ENCODE results near the gene OVOL2. TPM values are rescaled to one million over a fixed set of nuclear protein-coding genes. Genes with fewer than 3 reads are reported as not detected.
"Not testable (repeated sequence)": the region's sequence is repeated elsewhere in the genome, so short reads cannot be mapped to it uniquely, and the experiment has no call there.

OVOL2 gene
- total RNA-seq, 3 donors from 2014 or later: 21.0 to 34.1 TPM; not detected in 1

DNA sequence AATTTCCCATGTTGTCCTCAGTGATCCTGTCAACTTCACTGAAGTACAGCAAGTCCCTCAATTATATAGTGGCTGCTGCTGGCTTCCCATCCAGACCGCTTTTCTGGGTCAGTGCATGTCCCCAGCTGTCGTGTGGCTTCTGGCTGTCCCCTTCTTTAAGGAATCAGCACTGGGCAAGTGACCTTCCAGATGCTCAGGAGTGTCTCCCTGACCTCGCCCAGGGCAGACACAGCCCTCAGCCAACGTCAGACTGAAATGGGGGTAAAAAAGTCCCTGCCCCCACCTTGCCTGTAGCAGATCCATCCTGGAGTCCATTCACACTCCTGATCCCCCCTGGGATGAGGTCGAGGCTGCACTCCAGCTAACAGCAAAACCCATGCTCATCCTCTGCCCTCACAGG, 23.7 kb downstream of the OVOL2 start:
- no peaks in the 10 kb centered on the region for H3K4me1 ChIP-seq
- no peaks in the 10 kb centered on the region for H3K36me3 ChIP-seq
- no peak overlapping the region for H3K27ac ChIP-seq
- intact Hi-C loops (cut with DNase I; ENCODE audit: low total_unique reads): no loop called here
- no peaks in the 10 kb centered on the region for H3K9me3 ChIP-seq
- DNase-seq (ENCODE audit: low spot score in 2 of 2): no peak
- H3K4me3 ChIP-seq: no peak overlapping the region
- H3K27me3 ChIP-seq: no peaks in the 10 kb centered on the region
- no peak for TF ChIP-seq POLR2AphosphoS5 (IDR thresholded peaks at IDR 0.05)
- TF ChIP-seq POLR2A (IDR thresholded peaks at IDR 0.05): no peak
- TF ChIP-seq, protein P1, sequence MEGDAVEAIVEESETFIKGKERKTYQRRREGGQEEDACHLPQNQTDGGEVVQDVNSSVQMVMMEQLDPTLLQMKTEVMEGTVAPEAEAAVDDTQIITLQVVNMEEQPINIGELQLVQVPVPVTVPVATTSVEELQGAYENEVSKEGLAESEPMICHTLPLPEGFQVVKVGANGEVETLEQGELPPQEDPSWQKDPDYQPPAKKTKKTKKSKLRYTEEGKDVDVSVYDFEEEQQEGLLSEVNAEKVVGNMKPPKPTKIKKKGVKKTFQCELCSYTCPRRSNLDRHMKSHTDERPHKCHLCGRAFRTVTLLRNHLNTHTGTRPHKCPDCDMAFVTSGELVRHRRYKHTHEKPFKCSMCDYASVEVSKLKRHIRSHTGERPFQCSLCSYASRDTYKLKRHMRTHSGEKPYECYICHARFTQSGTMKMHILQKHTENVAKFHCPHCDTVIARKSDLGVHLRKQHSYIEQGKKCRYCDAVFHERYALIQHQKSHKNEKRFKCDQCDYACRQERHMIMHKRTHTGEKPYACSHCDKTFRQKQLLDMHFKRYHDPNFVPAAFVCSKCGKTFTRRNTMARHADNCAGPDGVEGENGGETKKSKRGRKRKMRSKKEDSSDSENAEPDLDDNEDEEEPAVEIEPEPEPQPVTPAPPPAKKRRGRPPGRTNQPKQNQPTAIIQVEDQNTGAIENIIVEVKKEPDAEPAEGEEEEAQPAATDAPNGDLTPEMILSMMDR (IDR thresholded peaks at IDR 0.05): no peak

DNA sequence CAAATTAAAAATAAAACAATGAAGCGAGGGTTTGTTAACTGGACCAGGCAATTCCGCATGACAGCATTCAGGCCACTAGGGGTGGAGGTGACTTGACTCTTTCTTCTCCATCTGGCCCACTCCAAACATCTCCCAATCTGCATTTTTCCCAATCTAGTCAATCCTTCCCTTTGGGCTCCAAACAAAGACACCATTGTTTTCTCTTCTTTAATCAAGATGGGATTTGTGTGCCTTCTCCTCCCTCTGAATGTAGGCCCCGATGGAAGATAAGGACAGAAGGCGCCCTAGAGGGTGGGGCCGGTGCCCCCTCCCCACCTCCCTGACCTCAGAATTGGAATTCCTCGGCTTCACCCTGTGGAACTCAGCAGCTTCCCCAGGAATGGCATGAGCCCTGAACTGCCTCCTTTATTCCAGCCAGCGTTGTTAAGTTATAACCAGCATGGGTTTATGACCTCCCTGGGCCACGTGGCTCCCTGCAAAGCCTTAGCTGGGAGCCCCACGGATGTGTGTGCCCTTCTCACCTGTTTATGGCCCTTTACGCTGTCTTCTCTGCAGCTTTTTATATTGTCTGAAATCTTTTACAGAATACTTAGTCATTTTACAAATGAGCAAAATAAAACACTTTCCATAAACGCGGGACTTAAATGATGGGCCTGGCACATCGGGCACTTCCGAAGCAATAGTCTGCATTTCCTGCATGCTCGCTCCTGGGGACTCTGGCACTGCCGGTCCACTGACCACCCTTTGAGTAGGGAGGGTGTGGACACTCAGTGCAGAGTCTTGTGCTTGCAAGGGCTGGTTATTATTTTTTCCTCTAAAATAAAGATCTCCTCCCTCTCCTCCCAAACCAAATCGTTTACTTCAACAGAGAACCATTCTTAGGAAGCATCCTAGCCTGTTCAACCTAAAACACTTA, 24.5 kb downstream of the OVOL2 start:
- Histone ChIP-seq H3K9me3 (no peaks in the 10 kb centered on the region), H3K27me3 (no peaks in the 10 kb centered on the region), H3K4me1 (no peaks in the 10 kb centered on the region), H3K36me3 (no peaks in the 10 kb centered on the region), H3K27ac (no peak overlapping the region), H3K4me3 (no peak overlapping the region)
- DNase-seq (ENCODE audit: low spot score in 2 of 2): no peak
- intact Hi-C loops (cut with DNase I; ENCODE audit: low total_unique reads): no loop called here
- TF ChIP-seq, protein P1 (IDR thresholded peaks at IDR 0.05): no peak
- TF ChIP-seq POLR2A (IDR thresholded peaks at IDR 0.05) (no peak), POLR2AphosphoS5 (IDR thresholded peaks at IDR 0.05) (no peak)

DNA sequence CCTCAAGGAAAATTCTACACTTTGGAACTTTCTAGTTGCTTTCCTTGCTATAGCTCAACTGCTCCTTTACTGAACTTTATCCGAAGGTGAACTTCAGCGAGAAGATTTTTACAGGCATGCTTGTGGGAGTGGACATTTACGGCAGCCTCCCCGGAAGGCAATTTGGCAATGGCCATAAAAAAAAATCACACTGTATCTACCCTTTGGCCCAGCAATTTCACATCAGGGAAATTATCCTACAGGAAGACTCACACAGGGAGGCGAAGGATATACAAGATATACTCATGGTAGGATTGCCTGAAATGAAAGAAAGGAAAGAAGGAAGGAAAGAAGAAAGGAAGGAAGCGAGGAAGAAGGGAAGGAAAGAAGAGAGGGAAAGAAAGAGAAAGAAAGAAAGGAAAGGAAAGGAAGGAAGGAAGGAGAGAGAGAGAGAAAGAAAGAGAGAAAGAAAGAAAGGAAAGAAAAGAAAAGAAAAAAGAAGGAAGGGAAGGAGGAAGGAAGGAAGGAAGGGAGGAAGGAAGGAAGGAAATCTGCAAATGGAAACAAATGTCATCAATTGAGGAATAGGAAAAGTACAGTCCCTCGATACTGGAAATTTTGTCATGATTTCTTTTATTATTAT, 25.7 kb downstream of the OVOL2 start:
- H3K4me3 ChIP-seq: no peak overlapping the region
- intact Hi-C loops (cut with DNase I; ENCODE audit: low total_unique reads): no loop called here

DNA sequence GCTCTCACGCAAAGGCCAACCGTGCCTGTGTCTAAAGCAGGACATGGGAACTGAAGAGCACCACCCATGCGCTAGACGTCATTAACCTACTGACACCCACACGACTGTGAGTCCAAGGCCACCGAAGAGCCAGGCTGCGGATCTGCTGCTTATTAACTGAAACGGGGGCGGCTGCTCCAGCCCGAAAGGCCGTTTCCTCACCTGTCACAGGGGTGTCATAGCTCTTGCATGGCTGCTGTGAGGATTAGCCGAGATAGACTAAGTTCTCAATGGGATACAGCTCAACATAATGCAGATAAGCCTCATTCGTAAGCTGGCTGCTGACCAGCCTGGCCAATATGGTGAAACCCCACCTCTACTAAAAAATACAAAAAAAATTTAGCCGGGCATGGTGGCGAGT, 26.7 kb downstream of the OVOL2 start:
- intact Hi-C loops (cut with DNase I; ENCODE audit: low total_unique reads): no loop called here
- H3K4me3 ChIP-seq: no peak overlapping the region
- no peaks in the 10 kb centered on the region for H3K27me3 ChIP-seq
- H3K9me3 ChIP-seq: no peaks in the 10 kb centered on the region
- no peak overlapping the region for H3K27ac ChIP-seq
- H3K4me1 ChIP-seq: no peaks in the 10 kb centered on the region
- no peaks in the 10 kb centered on the region for H3K36me3 ChIP-seq
- no peak for DNase-seq (ENCODE audit: low spot score in 2 of 2)
- no peak for TF ChIP-seq POLR2A (IDR thresholded peaks at IDR 0.05)
- TF ChIP-seq, protein P1 (IDR thresholded peaks at IDR 0.05): no peak
- TF ChIP-seq POLR2AphosphoS5 (IDR thresholded peaks at IDR 0.05): no peak

More for the DNA sequence above, 25.7 kb downstream of the OVOL2 start:
- TF ChIP-seq, protein P1 (IDR thresholded peaks at IDR 0.05): no peak
- TF ChIP-seq POLR2A (IDR thresholded peaks at IDR 0.05): no peak
- no peak for TF ChIP-seq POLR2AphosphoS5 (IDR thresholded peaks at IDR 0.05)
- no peak for DNase-seq (ENCODE audit: low spot score in 2 of 2)
- no peaks in the 10 kb centered on the region for H3K36me3 ChIP-seq
- H3K9me3 ChIP-seq: no peaks in the 10 kb centered on the region
- H3K27ac ChIP-seq: no peak overlapping the region
- no peaks in the 10 kb centered on the region for H3K27me3 ChIP-seq
- no peaks in the 10 kb centered on the region for H3K4me1 ChIP-seq

DNA sequence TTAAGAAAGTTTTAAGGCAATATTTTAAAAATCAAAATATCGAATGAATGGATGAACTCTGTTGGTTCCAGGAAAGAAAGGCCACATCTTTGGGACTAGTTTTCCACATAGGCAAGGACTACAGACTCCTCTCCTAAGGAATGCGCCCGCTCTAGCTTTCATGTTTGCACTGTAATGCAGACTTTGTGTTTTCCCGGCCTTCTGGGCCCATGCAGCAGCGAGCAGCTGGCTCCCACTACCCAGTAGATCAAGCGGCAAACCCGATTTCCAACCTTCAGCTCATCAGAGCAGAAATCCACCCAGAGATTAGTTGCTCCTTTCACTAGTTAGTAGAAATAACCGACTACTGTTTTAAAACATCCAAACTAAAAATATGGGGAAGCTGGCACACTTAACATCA, 27.7 kb downstream of the OVOL2 start:
- H3K27ac ChIP-seq: no peak overlapping the region
- intact Hi-C loops (cut with DNase I; ENCODE audit: low total_unique reads): no loop called here

DNA sequence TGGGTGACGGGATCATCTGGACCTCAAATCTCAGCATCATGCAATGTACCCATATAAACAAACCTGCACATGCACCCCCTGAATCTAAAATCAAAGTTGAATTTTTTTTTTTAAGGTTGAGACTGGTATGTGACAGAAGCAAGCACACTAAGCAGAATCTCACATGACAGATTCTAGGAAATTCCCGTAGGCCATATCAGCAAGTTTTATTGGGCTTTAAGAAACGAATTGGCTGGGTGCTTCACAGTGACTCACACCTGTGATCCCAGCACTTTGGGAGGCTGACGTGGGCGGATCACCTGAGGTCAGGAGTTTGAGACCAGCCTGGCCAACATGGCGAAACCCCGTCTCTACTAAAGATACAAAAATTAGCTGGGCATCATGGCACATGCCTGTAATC, 30.7 kb downstream of the OVOL2 start:
- H3K36me3 ChIP-seq; intact Hi-C loops (cut with DNase I; ENCODE audit: low total_unique reads); H3K27me3 ChIP-seq; H3K27ac ChIP-seq; H3K4me3 ChIP-seq; H3K9me3 ChIP-seq; DNase-seq (ENCODE audit: low spot score in 2 of 2); H3K4me1 ChIP-seq: not testable (repeated sequence)

More for the DNA sequence above, 27.7 kb downstream of the OVOL2 start:
- no peak for DNase-seq (ENCODE audit: low spot score in 2 of 2)
- no peak for TF ChIP-seq POLR2A (IDR thresholded peaks at IDR 0.05)
- TF ChIP-seq POLR2AphosphoS5 (IDR thresholded peaks at IDR 0.05): no peak
- TF ChIP-seq, protein P1 (IDR thresholded peaks at IDR 0.05): no peak
- Histone ChIP-seq H3K4me3 (no peak overlapping the region), H3K9me3 (no peaks in the 10 kb centered on the region), H3K27me3 (no peaks in the 10 kb centered on the region), H3K36me3 (no peaks in the 10 kb centered on the region), H3K4me1 (no peaks in the 10 kb centered on the region)
